Left ventricle myocardium inferior (tissue), 1 donor: ENCODE measurements around the gene VEZT. TPM values are rescaled to one million over a fixed set of nuclear protein-coding genes. Genes with fewer than 3 reads are reported as not detected.

ENCODE experiments used
- DNase-seq: peaks from one replicate; pipeline ENCODE4 v3.0.0-alpha.2; 2020
- H3K27ac ChIP-seq: fragments of 200-600 bp; replicated peaks from 2 replicates; pipeline ENCODE4 v1.8.0; 2021
- H3K27me3 ChIP-seq: fragments of 200-600 bp; 2 replicates; pipeline ENCODE4 v1.8.0; 2021; ENCODE audit warnings: low read depth
- H3K36me3 ChIP-seq: fragments of 200-600 bp; 2 replicates; pipeline ENCODE4 v1.8.0; 2021
- H3K4me1 ChIP-seq: fragments of 200-600 bp; 2 replicates; pipeline ENCODE4 v1.8.0; 2021
- H3K4me3 ChIP-seq: fragments of 200-600 bp; 2 replicates; pipeline ENCODE4 v1.8.0; 2021; ENCODE audit warnings: mild to moderate bottlenecking, moderate library complexity
- H3K9me3 ChIP-seq: fragments of 200-600 bp; replicated peaks from 2 replicates; pipeline ENCODE4 v1.8.0; 2021
- intact Hi-C: fragments of 100-400 bp; cut with micrococcal nuclease; formaldehyde crosslinking; loops from one replicate; pipeline ENCODE4 v1.11.0; 2022
- total RNA-seq: library from RNA; stranded (reverse); fragmentation: NEBNext Ultra II Directional; extraction: Animal tissue kit (Norgen Biotek cat#: 25700); gene quantifications from one replicate; pipeline ENCODE4 v1.2.1, GENCODE V29; 2021
- TF ChIP-seq, protein P1 (sequence below): fragments of 200-600 bp; IDR thresholded peaks from 2 replicates; pipeline ENCODE4 v1.8.0; 2021; ENCODE audit warnings: antibody characterized with exemption, mild to moderate bottlenecking, borderline replicate concordance
- donor health status: DM: no; HTN: yes; CAD: no; lungs with severe emphysema.

VEZT gene
- total RNA-seq, 1 donor from 2014 or later, result 66.1 TPM

- Histone ChIP-seq H3K27me3 (no peaks in the 10 kb centered on the region), H3K36me3 (peaks cover 67% of the 10 kb centered on the region), H3K27ac (no peak overlapping the region), H3K9me3 (no peaks in the 10 kb centered on the region), H3K4me3 (no peak overlapping the region), H3K4me1 (no peaks in the 10 kb centered on the region)
- TF ChIP-seq, protein P1, sequence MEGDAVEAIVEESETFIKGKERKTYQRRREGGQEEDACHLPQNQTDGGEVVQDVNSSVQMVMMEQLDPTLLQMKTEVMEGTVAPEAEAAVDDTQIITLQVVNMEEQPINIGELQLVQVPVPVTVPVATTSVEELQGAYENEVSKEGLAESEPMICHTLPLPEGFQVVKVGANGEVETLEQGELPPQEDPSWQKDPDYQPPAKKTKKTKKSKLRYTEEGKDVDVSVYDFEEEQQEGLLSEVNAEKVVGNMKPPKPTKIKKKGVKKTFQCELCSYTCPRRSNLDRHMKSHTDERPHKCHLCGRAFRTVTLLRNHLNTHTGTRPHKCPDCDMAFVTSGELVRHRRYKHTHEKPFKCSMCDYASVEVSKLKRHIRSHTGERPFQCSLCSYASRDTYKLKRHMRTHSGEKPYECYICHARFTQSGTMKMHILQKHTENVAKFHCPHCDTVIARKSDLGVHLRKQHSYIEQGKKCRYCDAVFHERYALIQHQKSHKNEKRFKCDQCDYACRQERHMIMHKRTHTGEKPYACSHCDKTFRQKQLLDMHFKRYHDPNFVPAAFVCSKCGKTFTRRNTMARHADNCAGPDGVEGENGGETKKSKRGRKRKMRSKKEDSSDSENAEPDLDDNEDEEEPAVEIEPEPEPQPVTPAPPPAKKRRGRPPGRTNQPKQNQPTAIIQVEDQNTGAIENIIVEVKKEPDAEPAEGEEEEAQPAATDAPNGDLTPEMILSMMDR, result no peak
- intact Hi-C loops, result no loop called here
- DNase-seq, result no peak
Measured at GRCh38 chr12:95279856-95280255, 62.2 kb downstream of the VEZT start.

- H3K27ac ChIP-seq, result no peak overlapping the region
- no peak for DNase-seq
- intact Hi-C loops, result no loop called here
- H3K4me1 ChIP-seq, result no peaks in the 10 kb centered on the region
- no peaks in the 10 kb centered on the region for H3K9me3 ChIP-seq
- TF ChIP-seq, protein P1, result no peak
- no peaks in the 10 kb centered on the region for H3K27me3 ChIP-seq
- peaks cover 73% of the 10 kb centered on the region for H3K36me3 ChIP-seq
- no peak overlapping the region for H3K4me3 ChIP-seq
Measured at GRCh38 chr12:95282266-95282665, 64.7 kb downstream of the VEZT start.

GRCh38 chr12:95283371-95283770 lies 65.8 kb downstream of the VEZT start:
- Histone ChIP-seq H3K4me1 (no peaks in the 10 kb centered on the region), H3K4me3 (no peak overlapping the region), H3K9me3 (no peaks in the 10 kb centered on the region), H3K27me3 (no peaks in the 10 kb centered on the region), H3K36me3 (peaks cover 74% of the 10 kb centered on the region), H3K27ac (no peak overlapping the region)
- intact Hi-C loops, result no loop called here
- TF ChIP-seq, protein P1, result no peak
- no peak for DNase-seq

- TF ChIP-seq, protein P1, result no peak
- Histone ChIP-seq H3K4me1 (no peaks in the 10 kb centered on the region), H3K9me3 (no peaks in the 10 kb centered on the region), H3K36me3 (peaks cover 76% of the 10 kb centered on the region), H3K27me3 (no peaks in the 10 kb centered on the region), H3K27ac (no peak overlapping the region), H3K4me3 (no peak overlapping the region)
- intact Hi-C loops, result no loop called here
- no peak for DNase-seq
Measured at GRCh38 chr12:95286713-95287112, 69.1 kb downstream of the VEZT start.

GRCh38 chr12:95291501-95291900 lies 73.9 kb downstream of the VEZT start:
- Histone ChIP-seq H3K9me3 (no peaks in the 10 kb centered on the region), H3K27ac (no peak overlapping the region), H3K27me3 (no peaks in the 10 kb centered on the region), H3K4me3 (no peak overlapping the region), H3K36me3 (peaks cover 60% of the 10 kb centered on the region), H3K4me1 (no peaks in the 10 kb centered on the region)
- intact Hi-C loops, result no loop called here
- TF ChIP-seq, protein P1, result no peak
- no peak for DNase-seq

GRCh38 chr12:95298916-95299315 lies 81.3 kb downstream of the VEZT start:
- peaks cover 71% of the 10 kb centered on the region for H3K36me3 ChIP-seq
- intact Hi-C loops, result no loop called here
- no peaks in the 10 kb centered on the region for H3K27me3 ChIP-seq
- no peak overlapping the region for H3K27ac ChIP-seq
- TF ChIP-seq, protein P1, result no peak
- no peak overlapping the region for H3K4me3 ChIP-seq
- H3K9me3 ChIP-seq, result no peaks in the 10 kb centered on the region
- DNase-seq, result no peak
- no peaks in the 10 kb centered on the region for H3K4me1 ChIP-seq
